CD4-positive, alpha-beta T cell (primary cell): ENCODE results near the gene TNFRSF9. TPM values are rescaled to one million over a fixed set of nuclear protein-coding genes. Genes with fewer than 3 reads are reported as not detected.

Experiments used
- ATAC-seq: fragments of 200-7000 bp; cut with Tn5 transposase; one replicate; pipeline ENCODE4 v1.10.0; 2022; ENCODE audit warnings: mild to moderate bottlenecking; ENCODE audit not compliant: poor library complexity
- CTCF ChIA-PET: fragments of 350-600 bp; sonication (Branson Sonifier 250); formaldehyde crosslinking; loops from one replicate; lab custom pipeline; 2021; ENCODE audit warnings: antibody characterized with exemption, inconsistent platforms; lab: Charles Lee
- POLR2A ChIA-PET: fragments of 350-600 bp; sonication (Branson Sonifier 250); formaldehyde crosslinking; loops from one replicate; lab custom pipeline; 2021; ENCODE audit warnings: antibody characterized with exemption, inconsistent platforms; lab: Charles Lee
- DNase-seq, 14 experiments: peaks; one replicate each; pipeline ENCODE4 v3.0.0-alpha.2; 2013 to 2020; ENCODE audit warnings: mixed read lengths in 2 of 14
- H3K27ac ChIP-seq, 2 donors: one replicate each; pipeline versions ENCODE4 v1.5.1 to v1.7.0; 2013; ENCODE audit warnings: low read length in 2 of 2, low read depth in 1 of 2, mild to moderate bottlenecking in 1 of 2
- H3K27me3 ChIP-seq, 2 experiments: 1 replicate in 1 of 2; 2 replicates in 1 of 2; pipeline versions ENCODE4 v1.6.1 to v1.7.0; 2013; ENCODE audit warnings: low read length in 2 of 2, control low read depth in 1 of 2, mild to moderate bottlenecking in 1 of 2, moderate library complexity in 1 of 2; ENCODE audit not compliant: insufficient read depth in 2 of 2, control insufficient read depth in 1 of 2
- H3K36me3 ChIP-seq: one replicate; pipeline ENCODE4 v1.6.1; 2013; ENCODE audit warnings: low read length, control low read depth; ENCODE audit not compliant: insufficient read depth
- H3K4me1 ChIP-seq: one replicate; pipeline ENCODE4 v1.6.1; 2013; ENCODE audit warnings: low read length, control low read depth; ENCODE audit not compliant: insufficient read depth
- H3K4me3 ChIP-seq: one replicate; pipeline ENCODE4 v1.5.1; 2013; ENCODE audit warnings: mild to moderate bottlenecking, low read length, moderate library complexity
- H3K9me3 ChIP-seq, 2 experiments: 1 replicate in 1 of 2; 2 replicates in 1 of 2; pipeline versions ENCODE4 v1.6.1 to v1.7.0; 2013; ENCODE audit warnings: low read length in 2 of 2, mild to moderate bottlenecking in 2 of 2, control low read depth in 1 of 2, moderate library complexity in 1 of 2; ENCODE audit not compliant: control insufficient read depth in 1 of 2, insufficient read depth in 1 of 2
- H3K27ac Mint-ChIP-seq: one replicate; pipeline ENCODE4 v1.8.0; 2020; ENCODE audit warnings: mixed read lengths
- H3K27me3 Mint-ChIP-seq: one replicate; pipeline ENCODE4 v1.8.0; 2021; ENCODE audit warnings: mixed read lengths
- H3K36me3 Mint-ChIP-seq: one replicate; pipeline ENCODE4 v1.8.0; 2021; ENCODE audit warnings: low read depth, mixed read lengths
- H3K4me1 Mint-ChIP-seq: one replicate; pipeline ENCODE4 v1.8.0; 2021; ENCODE audit warnings: low read depth, mixed read lengths
- H3K4me3 Mint-ChIP-seq: one replicate; pipeline ENCODE4 v1.8.0; 2020; ENCODE audit warnings: mild to moderate bottlenecking, mixed read lengths
- H3K9me3 Mint-ChIP-seq: one replicate; pipeline ENCODE4 v1.8.0; 2020; ENCODE audit warnings: mixed read lengths
- CTCF ChIP-seq: fragments of 200-600 bp; IDR thresholded peaks from one replicate; pipeline ENCODE4 v1.8.0; 2022; ENCODE audit warnings: antibody characterized with exemption, mild to moderate bottlenecking
- intact Hi-C, 2 experiments: fragments of 100-400 bp; cut with DNase I in 1 of 2; cut with micrococcal nuclease in 1 of 2; formaldehyde crosslinking; loops; one replicate each; pipeline versions ENCODE4 v1.15.1 to v1.9.0; 2023 to 2025; cut with DNase I, micrococcal nuclease
- total RNA-seq, 174 experiments: library from RNA in 2 of 174; stranded (reverse) in 2 of 174; gene quantifications; one replicate each; pipeline ENCODE4 v1.2.3 and lab custom pipeline; 2021 to 2026

TNFRSF9 gene
- total RNA-seq, 2 experiments from 2014 or later: 0.52 to 0.84 TPM

- Mint-ChIP-seq H3K27me3 (no peaks in the 10 kb centered on the region), H3K4me1 (no peaks in the 10 kb centered on the region)
- peak in 1 of 14 experiments; percentile 39 for DNase-seq
Measured at GRCh38 chr1:7898962-7899361, 41.7 kb downstream of the TNFRSF9 start.

GRCh38 chr1:7896994-7897393 is 43.6 kb downstream of the TNFRSF9 start:
- Histone ChIP-seq H3K36me3 (no peaks in the 10 kb centered on the region), H3K27me3 (no peaks in the 10 kb centered on the region), H3K4me1 (peaks cover 6% of the 10 kb centered on the region), H3K9me3 (no peaks in the 10 kb centered on the region), H3K27ac (no peak overlapping the region), H3K4me3 (no peak overlapping the region)
- H3K4me1 Mint-ChIP-seq: no peaks in the 10 kb centered on the region
- H3K27me3 Mint-ChIP-seq: no peaks in the 10 kb centered on the region
- no peaks in the 10 kb centered on the region for H3K36me3 Mint-ChIP-seq
- H3K9me3 Mint-ChIP-seq: no peaks in the 10 kb centered on the region
- no peak for TF ChIP-seq CTCF
- no peak for ATAC-seq
- CTCF ChIA-PET: no interaction called here
- no peak overlapping the region for H3K27ac Mint-ChIP-seq
- no peak overlapping the region for H3K4me3 Mint-ChIP-seq
- no peak for DNase-seq
- intact Hi-C loops: no loop called here
- POLR2A ChIA-PET: no interaction called here

More at GRCh38 chr1:7898962-7899361, 41.7 kb downstream of the TNFRSF9 start:
- CTCF ChIA-PET: no interaction called here
- no peaks in the 10 kb centered on the region for H3K9me3 Mint-ChIP-seq
- intact Hi-C loops: no loop called here
- no peak overlapping the region for H3K4me3 Mint-ChIP-seq
- H3K36me3 Mint-ChIP-seq: no peaks in the 10 kb centered on the region
- Histone ChIP-seq H3K36me3 (no peaks in the 10 kb centered on the region), H3K27me3 (no peaks in the 10 kb centered on the region), H3K9me3 (no peaks in the 10 kb centered on the region), H3K4me1 (peaks cover 11% of the 10 kb centered on the region), H3K4me3 (no peak overlapping the region), H3K27ac (no peak overlapping the region)
- POLR2A ChIA-PET: no interaction called here
- no peak overlapping the region for H3K27ac Mint-ChIP-seq
- TF ChIP-seq CTCF: no peak
- ATAC-seq: no peak

- Mint-ChIP-seq H3K27ac (no peak overlapping the region), H3K36me3 (no peaks in the 10 kb centered on the region), H3K27me3 (peaks cover 8% of the 10 kb centered on the region), H3K4me1 (no peaks in the 10 kb centered on the region), H3K4me3 (no peak overlapping the region), H3K9me3 (no peaks in the 10 kb centered on the region)
- DNase-seq: no peak
- no peaks in the 10 kb centered on the region for H3K9me3 ChIP-seq
- no peak for TF ChIP-seq CTCF
- no peak for ATAC-seq
- H3K4me1 ChIP-seq: no peaks in the 10 kb centered on the region
- intact Hi-C loops: no loop called here
- ChIA-PET CTCF (no interaction called here), POLR2A (no interaction called here)
- H3K36me3 ChIP-seq: no peaks in the 10 kb centered on the region
- H3K27ac ChIP-seq: no peak overlapping the region
- H3K4me3 ChIP-seq: no peak overlapping the region
- no peaks in the 10 kb centered on the region for H3K27me3 ChIP-seq
Measured at GRCh38 chr1:7893529-7894180, 47.0 kb downstream of the TNFRSF9 start.
